CMK (cell line): ENCODE data around the gene ASIC2.

Experiments
- DNase-seq: peaks from one replicate; pipeline ENCODE4 v3.0.0-alpha.2; 2010; ENCODE audit warnings: low read depth

ASIC2 gene

GRCh38 chr17:33242375-33243124 is 50.5 kb downstream of the ASIC2 start:
- no peak for DNase-seq

- no peak for DNase-seq
Measured at GRCh38 chr17:33241390-33241789, 51.7 kb downstream of the ASIC2 start.

GRCh38 chr17:33240362-33240761 is 52.7 kb downstream of the ASIC2 start:
- DNase-seq = no peak

- DNase-seq = no peak
Measured at GRCh38 chr17:33239702-33240101, 53.4 kb downstream of the ASIC2 start.

GRCh38 chr17:33234930-33235685 is 58.0 kb downstream of the ASIC2 start:
- no peak for DNase-seq

- no peak for DNase-seq
Measured at GRCh38 chr17:33234233-33234632, 58.9 kb downstream of the ASIC2 start.

- no peak for DNase-seq
Measured at GRCh38 chr17:33233811-33234177, 59.3 kb downstream of the ASIC2 start.

- DNase-seq = no peak
Measured at GRCh38 chr17:33229499-33229898, 63.6 kb downstream of the ASIC2 start.

GRCh38 chr17:33229028-33229427 is 64.1 kb downstream of the ASIC2 start:
- DNase-seq = no peak

GRCh38 chr17:33228548-33228947 is 64.5 kb downstream of the ASIC2 start:
- DNase-seq = no peak

- DNase-seq = no peak
Measured at GRCh38 chr17:33227911-33228310, 65.2 kb downstream of the ASIC2 start.

GRCh38 chr17:33225994-33226393 is 67.1 kb downstream of the ASIC2 start:
- no peak for DNase-seq

GRCh38 chr17:33225509-33225908 is 67.6 kb downstream of the ASIC2 start:
- no peak for DNase-seq

- DNase-seq = no peak
Measured at GRCh38 chr17:33220036-33220435, 73.1 kb downstream of the ASIC2 start.

GRCh38 chr17:33218698-33219601 is 74.1 kb downstream of the ASIC2 start:
- DNase-seq = no peak

GRCh38 chr17:33217891-33218290 is 75.2 kb downstream of the ASIC2 start:
- DNase-seq = no peak

- no peak for DNase-seq
Measured at GRCh38 chr17:33214996-33215395, 78.1 kb downstream of the ASIC2 start.

GRCh38 chr17:33210285-33210684 is 82.8 kb downstream of the ASIC2 start:
- no peak for DNase-seq

- no peak for DNase-seq
Measured at GRCh38 chr17:33209671-33210070, 83.4 kb downstream of the ASIC2 start.

- no peak for DNase-seq
Measured at GRCh38 chr17:33207231-33207630, 85.9 kb downstream of the ASIC2 start.

- no peak for DNase-seq
Measured at GRCh38 chr17:33205552-33205951, 87.5 kb downstream of the ASIC2 start.

- DNase-seq = no peak
Measured at GRCh38 chr17:33204701-33205100, 88.4 kb downstream of the ASIC2 start.

- no peak for DNase-seq
Measured at GRCh38 chr17:33204156-33204555, 88.9 kb downstream of the ASIC2 start.
